Activated CD4-positive, alpha-beta T cell treated with anti-CD3 and anti-CD28 coated beads for 1 hour (primary cell): Measurements from ENCODE around the gene NUMB.

Experiments used
- DNase-seq: peaks from one replicate; pipeline ENCODE4 v3.0.0-alpha.2; 2020

Gene NUMB

DNA sequence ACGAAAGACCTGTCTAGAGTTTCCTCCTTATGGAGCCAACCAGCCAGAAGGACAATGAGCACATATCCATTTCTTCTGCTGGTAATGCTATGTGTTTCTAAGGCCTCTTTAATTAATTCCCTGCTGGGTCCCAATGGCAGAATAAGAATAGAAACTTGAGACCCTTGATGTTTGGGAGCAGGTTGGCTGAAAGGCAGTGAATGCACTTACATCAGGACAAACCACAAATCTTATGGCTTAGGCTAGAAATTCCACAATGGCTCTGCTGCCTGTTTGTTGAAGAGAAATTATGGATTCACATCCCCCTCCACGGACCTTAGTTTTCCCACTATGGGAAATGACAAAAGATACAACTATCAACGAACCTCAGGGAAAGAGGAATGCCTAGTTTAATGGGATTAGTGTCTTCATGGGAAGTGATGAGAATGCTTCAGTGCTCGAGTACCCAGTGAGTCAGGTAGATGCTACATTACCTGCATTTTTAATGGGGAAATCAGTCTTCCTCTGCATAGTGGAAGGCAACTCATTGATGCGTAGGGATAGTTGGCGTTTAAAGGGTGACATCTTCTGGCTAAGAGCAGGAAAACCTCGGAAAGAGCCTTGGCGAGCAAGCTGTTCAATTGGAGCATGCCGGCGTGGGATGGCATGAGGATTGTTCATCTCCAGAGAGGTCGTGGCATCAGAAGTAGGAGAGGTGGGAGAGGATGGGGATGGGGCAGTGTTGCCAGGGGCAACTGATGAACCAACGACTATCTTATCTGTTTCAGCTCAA, 174.6 kb downstream of the NUMB start:
- no peak for DNase-seq

DNA sequence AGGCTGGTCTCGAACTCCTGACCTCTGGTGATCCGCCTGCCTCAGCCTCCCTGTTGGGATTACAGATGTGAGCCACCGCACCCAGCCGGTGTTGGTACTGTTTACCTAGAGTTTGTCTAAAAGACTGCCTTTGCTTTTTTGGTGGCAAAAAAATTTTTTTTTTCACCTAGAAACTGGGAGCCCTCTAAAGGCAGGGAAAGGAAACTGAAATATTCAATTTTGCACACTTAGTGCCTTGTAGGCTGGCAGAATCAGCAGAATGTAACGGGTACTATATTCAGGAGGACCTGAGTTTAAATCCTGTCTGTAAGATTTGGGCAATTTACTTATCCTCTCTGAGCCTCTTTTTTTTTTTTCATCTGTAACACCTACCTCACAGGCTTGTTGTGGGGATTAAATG, 177.4 kb downstream of the NUMB start:
- DNase-seq, result no peak

DNA sequence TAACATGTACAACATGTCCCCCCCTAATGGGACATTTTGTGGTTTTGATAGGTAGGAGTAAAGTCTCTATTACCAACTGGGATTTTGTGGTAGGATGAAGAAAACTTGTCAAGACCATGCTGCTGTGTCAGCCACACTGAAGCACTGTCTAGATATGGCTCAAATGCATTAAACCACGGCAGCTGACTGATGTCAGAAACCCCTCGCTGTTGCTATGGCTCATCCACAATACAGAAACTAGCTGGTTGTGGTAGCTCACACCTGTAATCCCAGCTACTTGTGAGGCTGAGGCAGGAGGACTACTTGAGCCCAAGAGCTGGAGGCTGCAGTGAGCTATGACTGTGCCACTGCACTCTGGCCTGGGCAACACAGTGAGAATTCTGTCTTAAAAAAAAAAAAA, 181.0 kb downstream of the NUMB start:
- DNase-seq, result no peak

DNA sequence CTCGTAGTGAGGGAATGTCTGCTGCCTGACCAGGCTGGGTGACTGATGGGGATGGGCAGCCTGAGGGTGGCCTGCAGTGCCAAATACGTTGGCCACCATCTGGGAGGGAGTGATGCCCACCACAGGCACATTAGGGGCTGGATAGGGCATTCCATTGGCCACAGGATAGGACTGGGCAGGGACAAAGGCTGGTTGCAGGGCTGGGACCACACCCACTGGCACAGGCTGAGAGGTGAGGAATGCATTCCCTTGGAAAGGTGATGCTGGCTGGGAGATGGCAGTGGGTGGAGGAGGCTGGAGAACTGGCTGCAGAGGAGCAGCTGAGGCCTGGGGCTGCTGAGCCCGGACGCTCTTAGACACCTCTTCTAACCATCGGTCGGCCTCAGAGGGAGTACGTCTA, 181.5 kb downstream of the NUMB start:
- DNase-seq, result no peak

DNA sequence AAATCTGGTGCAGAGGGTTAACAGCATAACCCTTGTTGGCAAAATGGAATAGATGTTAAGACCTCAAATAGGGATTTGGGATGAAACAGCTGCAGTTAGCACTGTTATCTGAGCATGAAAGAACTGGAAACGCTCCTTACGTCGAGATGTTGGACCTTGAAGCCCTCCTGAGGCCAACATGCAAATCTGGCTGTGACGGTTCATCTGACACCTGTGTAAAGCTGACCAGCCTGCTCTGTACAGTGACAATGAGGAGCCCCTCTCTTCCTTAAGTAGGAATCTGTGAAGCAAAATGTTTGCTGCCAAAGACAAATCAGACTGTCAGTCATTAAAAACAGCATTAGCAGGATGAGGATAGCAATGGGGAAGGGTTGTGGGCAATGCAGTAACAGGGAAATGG, 184.5 kb downstream of the NUMB start:
- no peak for DNase-seq

DNA sequence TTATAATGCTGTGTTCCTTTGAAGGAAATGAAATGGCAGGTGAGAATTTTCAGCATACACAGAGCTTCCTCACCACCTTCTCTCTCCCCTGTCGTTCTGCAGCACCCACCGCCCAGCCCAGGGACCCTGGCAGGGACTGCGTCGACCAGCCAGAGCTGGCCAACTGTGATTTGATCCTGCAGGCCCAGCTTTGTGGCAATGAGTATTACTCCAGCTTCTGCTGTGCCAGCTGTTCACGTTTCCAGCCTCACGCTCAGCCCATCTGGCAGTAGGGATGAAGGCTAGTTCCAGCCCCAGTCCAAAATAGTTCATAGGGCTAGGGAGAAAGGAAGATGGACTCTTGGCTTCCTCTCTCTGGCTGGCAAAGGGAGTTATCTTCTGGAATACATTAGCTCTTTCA, 186.0 kb downstream of the NUMB start:
- DNase-seq, result no peak

DNA sequence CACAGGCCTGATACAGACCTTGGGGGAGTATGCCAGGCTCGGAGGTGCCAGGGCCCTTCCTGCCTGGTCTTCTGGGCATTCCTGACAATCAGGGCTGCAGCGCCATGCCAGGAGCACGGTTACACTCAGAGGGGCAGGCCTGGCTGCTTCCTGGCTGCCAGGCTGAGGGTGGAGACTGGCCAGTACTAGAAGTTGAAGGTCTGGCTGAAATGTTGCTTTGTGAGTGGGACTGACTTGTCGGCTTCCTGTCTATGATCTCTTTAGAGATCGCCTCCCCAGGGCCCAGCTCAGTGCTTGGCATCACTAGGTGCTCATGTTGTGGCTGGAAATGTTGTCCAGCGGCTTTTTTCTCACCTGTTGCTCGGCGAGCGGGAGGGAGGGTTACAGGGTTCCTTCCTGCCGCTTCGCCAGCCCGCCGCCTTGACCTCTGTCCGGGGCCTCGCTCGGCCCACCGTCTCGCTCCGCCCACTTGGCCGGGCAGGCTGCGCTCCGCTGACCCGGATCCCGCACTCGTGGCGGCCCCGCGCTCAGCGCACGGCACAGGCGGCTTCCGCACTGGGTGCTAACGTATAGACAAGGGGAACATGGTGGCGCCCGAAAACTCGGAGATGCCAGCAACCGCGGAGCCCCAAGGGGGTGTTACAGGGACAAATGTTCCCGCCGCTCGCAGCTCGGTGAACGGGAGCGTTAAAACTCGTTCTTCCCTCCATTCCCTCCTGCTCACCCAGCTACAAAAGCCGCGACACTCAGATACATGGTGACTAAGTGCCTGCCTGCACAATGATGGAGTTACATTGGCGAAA, 188.4 kb downstream of the NUMB start:
- no peak for DNase-seq

DNA sequence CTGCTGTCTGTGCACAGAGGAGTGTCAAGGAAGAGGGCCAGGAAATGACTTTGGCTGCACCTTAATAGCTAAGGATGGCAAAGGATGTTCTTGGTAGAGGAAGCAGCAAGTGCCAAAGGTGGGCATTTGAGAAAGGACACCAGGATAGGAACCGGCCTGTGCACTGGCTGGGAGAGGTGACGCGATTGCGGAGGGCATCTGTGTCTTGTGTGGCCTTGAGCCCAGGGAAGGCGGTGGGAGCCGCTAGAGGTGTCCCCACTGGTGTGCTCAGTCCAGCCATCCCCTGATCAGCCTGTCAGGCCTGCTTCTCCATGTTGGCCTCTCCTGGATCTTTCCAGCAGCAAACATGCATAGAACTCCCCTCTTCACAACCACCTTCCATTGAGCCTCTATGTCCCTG, 190.9 kb downstream of the NUMB start:
- DNase-seq, result no peak

DNA sequence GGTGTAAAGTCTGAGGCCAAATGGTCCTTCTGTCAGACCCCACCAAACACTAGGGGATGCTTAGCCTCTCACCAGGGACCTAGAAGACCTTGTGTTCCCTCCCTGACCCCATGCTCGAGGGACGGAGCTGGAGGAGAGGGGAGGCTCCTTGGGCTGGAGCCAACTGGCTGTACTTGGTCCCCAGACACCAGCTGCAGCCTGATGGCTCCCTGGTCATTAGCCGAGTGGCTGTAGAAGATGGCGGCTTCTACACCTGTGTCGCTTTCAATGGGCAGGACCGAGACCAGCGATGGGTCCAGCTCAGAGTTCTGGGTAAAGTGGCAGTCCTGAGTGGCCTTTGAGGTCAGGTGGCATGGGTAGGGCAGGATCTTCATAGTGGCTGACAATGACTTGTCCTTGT, 192.0 kb downstream of the NUMB start:
- no peak for DNase-seq

DNA sequence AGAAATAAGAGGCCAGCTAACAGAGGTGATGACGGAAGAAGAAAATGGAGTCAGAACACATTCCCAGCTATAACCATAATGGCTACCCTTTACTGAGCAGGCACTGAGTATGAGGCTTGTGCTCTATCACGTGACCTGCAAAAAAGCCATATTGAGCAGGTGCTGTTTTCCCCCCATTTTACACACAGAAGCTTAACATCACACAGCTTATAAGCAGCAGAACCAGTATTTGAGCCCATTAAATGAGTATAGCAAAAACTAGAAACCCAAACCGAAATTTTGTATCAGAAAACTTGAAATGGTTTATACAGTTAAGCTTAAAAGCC, 192.7 kb downstream of the NUMB start:
- DNase-seq, result no peak

DNA sequence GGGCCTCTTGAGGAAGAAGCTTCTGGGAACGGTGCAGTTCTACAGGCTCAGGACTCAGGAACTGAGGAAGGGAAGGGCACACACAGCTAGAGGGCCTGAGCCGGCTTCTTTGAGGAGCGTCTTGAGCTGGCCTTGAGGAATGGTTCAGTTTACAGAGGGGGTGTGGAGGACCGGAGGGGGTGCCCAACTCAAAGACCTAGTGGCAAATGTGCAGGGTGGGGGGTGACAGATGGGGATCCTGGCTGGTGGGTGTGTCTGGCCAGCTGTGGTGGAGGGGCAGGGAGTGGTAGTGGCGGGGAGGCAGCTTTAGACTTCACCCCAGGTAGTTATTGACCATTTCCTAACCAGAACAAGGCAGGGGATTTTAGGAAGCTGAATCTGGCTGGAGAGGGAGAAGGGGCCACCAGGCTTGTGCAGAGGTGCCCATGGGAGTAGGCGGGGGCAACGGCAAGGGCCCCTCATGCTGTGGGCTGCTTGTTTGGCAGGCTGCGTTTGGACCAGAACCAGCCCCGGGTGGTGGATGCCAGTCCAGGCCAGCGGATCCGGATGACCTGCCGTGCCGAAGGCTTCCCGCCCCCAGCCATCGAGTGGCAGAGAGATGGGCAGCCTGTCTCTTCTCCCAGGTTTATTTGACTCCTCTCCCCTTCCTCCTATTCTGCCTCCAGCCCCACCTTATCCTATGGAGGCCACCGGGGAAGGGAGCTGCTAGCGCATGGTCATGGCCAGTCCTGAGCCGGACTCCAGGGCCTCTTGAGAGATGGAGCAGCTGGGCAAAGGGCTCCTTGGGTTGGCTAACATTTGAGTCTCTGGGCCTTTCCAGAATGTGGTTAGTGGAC, 193.2 kb downstream of the NUMB start:
- no peak for DNase-seq

DNA sequence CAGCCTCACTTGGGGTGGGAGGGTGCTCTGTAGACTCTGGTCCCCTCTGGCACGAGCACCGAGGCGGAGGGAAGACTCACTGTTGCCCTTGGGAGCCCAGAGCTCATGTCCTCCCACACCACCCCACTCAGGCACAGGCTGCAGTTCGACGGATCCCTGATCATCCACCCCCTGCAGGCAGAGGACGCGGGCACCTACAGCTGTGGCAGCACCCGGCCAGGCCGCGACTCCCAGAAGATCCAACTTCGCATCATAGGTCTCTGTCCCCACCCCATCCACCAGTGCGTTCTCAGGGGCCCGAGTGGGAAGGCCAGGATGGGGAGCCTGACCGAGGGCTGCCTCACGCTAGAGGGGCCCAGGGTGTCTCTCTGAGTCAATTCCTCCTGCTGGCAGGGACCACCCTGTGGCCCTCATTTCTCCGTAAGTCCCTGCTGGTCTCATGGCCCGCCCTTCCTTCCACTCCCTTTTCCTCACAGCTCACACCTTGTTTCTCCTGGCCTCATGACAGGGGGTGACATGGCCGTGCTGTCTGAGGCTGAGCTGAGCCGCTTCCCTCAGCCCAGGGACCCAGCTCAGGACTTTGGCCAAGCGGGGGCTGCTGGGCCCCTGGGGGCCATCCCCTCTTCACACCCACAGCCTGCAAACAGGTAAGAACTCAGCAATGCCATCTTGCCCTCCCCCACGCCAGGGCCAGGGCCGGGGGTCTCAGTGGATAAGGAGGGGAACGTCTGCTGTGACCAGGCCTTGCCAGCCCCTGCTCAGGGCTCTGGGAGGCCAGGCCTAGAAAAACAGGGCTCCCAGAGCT, 194.1 kb downstream of the NUMB start:
- no peak for DNase-seq

DNA sequence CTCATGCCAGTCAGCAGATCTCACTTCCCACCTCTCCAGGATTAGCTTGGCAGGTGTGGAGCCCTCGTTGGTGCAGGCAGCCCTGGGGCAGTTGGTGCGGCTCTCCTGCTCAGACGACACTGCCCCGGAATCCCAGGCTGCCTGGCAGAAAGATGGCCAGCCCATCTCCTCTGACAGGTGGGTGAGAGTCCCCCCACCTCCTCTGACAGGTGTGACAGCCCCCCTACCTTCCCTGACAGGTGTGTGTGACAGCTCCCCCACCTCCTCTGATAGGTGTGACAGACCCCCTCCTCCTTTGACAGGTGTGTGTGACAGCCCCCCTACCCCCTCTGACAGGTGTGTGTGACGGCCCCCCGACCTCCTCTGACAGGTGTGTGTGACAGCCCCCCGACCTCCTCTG, 194.7 kb downstream of the NUMB start:
- no peak for DNase-seq

DNA sequence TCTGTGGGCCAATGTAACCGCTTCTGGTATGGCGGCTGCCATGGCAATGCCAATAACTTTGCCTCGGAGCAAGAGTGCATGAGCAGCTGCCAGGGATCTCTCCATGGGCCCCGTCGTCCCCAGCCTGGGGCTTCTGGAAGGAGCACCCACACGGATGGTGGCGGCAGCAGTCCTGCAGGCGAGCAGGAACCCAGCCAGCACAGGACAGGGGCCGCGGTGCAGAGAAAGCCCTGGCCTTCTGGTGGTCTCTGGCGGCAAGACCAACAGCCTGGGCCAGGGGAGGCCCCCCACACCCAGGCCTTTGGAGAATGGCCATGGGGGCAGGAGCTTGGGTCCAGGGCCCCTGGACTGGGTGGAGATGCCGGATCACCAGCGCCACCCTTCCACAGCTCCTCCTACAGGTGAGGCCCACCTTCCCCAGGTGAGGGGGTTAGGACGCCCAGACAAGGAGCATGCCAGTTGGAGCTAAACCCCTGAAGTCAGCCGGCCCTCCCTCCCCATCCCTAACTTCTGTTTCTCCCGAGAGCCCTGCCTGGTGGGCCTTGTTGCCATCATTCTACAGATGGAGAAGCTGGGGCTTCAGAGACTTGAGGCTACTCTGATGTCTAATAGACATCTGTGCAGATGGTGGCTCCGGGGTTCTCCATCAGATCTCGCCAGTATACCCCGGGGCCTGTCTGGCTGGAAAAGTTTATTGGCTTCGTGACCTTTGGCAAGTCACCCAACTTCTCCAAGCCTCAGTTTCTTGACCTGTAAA, 195.7 kb downstream of the NUMB start:
- no peak for DNase-seq

DNA sequence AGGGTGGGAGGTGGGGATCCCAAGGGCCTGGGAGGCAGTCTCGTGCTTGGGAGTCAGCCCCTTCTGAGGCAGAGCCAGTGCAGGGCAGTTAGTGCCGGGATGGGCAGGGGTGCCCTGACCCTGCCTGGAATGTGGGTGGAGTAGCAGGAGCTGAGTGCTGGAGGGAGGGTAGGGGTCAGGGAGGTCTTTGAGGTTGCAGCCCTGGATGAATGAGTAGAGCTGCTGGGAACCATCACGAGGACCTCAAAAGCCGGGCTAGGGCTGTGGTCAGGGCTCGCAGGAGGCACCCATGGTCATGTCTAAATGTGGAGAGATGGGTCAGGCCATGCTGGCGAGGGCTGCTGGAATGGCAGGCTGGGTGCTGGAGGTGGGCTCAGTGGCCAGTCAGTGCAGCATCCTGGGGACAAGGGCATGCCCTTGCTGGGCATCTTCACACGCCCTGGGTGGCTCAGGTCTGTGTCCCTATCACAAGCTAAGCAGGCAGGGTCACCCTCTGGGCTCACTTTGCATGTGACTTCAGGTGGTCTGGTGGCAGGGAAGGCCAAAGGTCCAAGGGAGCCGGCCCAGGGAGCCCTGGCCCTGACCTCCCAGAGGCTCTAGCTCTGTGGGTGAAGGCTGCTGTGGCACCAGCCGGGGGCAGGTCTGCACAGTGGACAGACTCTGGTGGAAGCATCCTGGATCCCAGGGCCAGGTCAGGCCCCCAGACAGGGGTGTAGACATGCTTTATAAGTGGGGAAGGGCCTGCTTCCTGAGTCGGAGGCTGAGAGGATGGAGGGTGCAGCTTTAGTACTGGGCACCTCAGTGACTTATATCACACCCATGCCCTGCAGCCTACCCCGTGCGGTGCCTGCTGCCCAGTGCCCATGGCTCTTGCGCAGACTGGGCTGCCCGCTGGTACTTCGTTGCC, 196.6 kb downstream of the NUMB start:
- no peak for DNase-seq

DNA sequence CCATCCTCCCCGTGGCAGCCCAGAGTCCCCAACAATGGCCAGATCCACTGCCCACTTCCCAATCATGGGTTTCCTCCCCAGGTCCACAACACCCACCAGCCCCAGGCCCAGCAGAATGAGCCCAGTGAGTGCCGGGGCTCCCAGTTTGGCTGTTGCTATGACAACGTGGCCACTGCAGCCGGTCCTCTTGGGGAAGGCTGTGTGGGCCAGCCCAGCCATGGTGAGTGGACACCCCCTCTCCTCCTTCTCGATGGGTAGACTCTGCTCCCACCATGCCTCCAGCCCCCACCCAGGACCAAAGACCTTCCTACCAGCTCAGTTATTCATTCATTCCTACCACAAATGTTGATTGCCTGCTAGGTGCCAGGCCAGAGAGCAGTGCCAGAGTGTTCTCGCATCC, 197.3 kb downstream of the NUMB start:
- DNase-seq, result no peak

DNA sequence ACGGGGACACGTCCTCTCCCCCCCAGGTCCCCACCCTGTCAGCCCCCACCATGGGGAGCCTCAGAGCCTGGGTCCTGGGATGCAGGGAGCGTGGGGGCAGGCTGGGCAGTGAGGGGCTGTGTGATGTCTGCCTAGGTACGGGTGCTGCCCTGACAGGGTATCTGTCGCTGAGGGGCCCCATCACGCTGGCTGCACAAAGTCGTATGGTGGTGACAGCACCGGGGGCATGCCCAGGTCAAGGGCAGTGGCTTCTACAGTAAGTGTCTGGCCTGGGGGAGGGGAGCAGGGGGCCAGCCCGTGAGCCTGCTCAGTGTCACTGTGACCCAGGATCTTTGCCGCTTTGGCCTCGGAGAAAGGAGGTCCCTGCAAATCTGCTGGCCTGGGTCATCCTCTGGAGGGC, 197.8 kb downstream of the NUMB start:
- DNase-seq, result no peak

DNA sequence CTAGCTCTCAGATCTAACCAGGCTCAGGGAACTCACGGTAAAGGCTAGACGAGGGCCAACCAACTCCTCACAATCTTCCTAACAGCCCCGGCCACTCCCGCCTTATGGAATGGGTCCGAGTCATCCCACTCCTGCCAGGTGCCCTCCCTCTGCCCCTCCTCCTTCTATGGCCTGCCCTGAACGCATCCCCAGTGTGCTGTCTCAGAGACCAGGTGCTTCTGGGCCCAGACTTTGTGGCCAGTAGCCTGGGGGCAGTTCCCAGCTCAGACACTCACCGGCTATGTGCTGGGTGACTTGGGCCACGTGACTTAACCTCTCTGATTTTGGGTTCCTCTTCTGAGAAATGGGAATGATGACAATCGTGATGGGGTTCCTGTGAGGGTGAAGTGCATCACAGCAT, 198.5 kb downstream of the NUMB start:
- DNase-seq, result no peak

DNA sequence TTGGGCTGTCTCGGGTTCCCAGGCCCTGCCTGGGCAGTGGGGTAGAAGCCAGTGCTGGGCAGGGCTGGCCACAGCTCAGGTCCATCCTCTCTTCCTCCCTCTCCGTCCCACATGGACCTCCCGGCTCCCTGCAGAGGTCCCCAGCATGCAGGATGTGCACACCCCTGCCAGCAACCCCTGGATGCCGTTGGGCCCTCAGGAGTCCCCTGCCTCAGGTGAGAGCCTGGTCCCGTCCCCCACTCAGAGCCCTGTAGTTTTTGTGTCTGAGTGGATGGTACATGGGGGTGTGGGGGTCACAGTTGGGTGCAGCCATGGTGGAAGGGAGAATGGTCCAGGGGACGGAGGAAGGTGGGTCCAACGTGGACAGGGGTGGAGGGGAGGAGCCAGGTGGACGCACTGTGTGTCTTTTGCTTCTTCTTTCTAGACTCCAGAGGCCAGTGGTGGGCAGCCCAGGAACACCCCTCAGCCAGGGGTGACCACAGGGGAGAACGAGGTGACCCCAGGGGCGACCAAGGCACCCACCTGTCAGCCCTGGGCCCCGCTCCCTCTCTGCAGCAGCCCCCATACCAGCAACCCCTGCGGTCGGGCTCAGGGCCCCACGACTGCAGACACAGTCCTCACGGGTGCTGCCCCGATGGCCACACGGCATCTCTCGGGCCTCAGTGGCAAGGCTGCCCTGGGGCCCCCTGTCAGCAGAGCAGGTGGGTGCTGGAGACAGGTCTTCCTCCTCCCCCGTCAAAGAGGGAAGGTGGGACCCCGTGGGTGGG, 199.3 kb downstream of the NUMB start:
- DNase-seq, result no peak

DNA sequence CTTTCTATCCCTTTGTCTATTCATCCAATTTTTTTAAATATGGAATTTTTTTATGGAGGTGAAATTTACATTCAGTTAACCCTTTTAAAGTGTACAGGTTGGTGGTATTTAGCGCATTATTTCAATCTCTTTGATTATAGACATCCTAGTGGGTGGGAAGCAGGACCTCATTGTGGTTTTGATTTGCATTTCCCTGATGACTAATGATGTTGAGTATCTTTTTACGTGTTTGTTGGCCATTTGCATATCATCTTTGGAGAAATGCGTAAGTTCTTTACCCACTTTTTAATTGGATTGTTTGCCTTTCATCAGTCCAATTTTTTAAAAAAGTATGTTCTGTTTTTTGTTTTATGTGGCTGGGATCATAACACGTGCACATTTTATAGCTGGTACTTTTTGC, 200.3 kb downstream of the NUMB start:
- no peak for DNase-seq
